ENCODE data around the gene ZNF335.

The ZNF335 gene

DNA sequence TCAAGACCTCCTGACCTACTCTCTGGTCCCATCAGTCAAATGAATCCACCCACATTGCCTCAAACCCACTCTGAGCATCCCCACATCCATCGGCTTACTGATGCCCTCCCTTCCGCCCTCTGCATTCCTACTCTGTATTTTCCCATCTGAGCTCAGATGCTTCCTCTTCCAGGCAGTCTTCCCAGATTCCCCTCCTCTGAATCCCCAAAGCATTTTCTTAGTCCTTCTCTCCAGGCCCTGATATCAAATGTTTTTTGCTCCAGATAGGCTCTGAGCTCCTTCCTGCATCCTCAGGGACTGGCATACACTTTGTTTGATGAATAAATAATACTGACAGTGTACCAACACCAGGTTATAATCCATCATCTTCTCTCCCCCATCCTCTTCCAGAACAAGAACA lies 63.9 kb downstream of the ZNF335 start:
- TF ChIP-seq, protein P1, sequence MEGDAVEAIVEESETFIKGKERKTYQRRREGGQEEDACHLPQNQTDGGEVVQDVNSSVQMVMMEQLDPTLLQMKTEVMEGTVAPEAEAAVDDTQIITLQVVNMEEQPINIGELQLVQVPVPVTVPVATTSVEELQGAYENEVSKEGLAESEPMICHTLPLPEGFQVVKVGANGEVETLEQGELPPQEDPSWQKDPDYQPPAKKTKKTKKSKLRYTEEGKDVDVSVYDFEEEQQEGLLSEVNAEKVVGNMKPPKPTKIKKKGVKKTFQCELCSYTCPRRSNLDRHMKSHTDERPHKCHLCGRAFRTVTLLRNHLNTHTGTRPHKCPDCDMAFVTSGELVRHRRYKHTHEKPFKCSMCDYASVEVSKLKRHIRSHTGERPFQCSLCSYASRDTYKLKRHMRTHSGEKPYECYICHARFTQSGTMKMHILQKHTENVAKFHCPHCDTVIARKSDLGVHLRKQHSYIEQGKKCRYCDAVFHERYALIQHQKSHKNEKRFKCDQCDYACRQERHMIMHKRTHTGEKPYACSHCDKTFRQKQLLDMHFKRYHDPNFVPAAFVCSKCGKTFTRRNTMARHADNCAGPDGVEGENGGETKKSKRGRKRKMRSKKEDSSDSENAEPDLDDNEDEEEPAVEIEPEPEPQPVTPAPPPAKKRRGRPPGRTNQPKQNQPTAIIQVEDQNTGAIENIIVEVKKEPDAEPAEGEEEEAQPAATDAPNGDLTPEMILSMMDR (IDR thresholded peaks at IDR 0.05): no peak

DNA sequence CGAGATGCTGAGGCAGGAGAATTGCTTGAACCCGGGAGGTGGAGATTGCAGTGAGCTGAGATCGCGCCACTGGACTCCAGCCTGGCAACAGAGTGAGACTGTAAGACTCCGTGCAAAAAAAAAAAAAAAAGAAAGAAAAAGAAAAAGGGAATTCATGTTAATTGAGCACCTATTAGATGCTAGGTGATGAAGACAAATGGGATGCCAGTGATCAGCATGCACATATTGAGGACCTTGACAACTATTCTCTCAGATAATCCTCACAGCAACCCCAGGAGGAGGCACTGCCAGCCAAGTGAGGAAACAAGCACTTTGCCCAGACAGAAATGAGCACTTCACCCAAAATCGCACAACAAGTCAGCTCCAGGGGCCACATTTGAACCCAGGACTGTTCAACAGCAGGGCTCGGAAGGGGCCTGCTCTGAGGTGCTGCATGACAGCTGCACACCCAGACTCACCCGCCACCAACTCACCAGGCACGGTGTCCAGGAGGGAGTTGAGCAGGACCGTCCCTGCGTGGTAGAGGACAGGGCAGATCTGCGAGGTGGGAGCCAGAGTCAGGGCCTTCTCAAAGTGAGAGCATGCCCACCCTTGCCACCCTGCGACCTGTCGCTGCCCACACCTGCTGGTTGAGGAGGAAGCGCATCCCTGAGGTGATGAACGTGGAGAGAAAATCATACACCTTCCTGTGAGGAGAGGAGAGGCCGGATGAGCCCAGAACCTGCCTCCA lies 64.6 kb downstream of the ZNF335 start:
- TF ChIP-seq, protein P1 (IDR thresholded peaks at IDR 0.05): no peak

DNA sequence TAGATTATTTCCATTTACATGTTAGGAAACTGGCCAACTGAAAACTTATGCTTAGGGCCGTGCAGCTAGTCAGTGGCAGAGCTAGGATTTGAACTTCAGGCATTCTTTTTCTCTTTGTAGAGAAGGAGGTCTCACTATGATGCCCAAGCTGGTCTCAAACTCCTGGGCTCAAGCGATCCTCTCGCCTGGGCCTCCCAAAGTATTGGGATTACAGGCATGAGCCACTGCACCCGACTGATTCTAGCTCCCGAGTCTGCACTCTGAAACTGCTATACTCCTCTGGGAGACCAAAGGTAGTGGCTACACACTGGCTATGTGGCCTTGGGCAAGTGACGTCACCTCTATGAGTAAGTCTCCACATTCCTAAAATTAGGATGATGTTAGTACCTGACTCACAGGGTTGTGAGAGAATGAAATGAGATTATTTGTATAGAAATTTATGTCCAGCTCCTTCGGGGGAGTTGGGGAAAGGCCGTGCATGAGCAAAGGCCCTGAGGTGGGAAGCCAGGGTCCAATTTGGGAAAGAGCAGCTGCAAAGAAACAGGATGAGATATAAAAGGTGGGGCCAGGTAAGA lies 66.4 kb downstream of the ZNF335 start:
- TF ChIP-seq, protein P1 (IDR thresholded peaks at IDR 0.05): no peak

DNA sequence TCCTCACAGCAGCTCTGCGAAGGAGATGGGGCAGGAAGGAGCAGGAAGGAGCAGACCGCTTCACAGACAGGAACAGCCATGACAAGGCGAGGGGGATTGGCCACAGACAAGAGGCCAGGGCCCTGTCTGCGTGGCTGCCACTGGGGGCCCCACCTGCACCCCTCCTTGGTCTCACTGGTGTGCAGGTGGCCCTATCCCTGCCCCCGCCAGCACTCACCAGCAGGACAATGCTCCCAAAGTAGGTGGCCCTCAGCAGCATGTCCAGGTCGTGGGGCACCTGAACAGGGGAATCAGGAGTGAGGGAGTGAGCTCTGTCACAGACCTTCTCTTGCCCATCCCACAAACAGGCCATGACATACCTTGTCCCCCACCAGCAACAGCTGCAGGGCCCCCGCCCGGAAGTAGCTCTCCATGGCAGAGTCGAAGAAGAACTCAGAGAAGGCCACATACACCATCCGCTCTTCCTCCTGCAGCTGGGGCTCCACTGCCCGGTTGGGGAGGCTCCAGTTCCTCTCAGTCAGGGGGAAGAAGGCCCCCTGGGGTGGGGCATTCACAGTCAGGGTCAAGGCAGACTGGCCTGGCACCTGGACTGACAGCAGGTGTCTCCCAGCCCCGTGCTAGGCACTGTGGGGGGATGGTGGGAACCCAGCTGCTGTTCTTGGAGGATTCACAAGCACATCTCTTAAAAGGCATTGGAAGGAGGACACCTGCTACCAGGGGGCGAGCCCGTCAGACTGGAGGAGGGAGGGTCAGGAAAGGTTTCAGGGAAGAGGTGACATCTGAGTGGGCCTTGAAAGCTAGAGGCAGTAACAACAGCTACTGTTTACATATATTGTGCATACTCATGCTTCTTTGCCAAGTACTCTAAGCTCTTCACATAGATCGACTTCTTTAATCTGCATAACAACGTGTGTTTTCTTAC lies 67.2 kb downstream of the ZNF335 start:
- TF ChIP-seq, protein P1 (IDR thresholded peaks at IDR 0.05): no peak

DNA sequence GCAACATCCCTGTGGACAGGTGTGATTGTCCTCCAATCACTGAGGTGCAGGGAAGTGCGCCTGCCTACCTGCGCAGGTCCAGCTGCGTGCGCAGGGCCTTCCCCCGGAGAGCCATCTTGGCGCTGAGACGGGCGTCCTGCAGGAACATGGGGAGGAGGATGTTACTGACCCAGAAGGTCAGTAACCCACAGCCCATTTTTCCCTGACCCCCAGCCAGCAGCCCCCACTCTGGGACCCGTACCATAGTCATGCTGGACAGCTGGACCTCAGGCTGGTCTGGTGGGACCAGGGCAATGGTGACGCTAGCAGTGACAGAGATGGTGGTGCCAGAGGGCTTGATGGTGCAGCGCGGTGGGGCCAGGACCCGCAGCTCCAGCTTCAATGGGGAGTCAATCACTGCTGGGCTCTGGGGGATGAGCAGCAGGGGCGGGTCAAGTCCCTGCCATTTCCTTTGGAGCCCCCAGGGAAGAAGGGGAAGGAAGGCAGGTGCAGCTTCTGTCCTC lies 69.8 kb downstream of the ZNF335 start:
- TF ChIP-seq, protein P1 (IDR thresholded peaks at IDR 0.05): no peak

DNA sequence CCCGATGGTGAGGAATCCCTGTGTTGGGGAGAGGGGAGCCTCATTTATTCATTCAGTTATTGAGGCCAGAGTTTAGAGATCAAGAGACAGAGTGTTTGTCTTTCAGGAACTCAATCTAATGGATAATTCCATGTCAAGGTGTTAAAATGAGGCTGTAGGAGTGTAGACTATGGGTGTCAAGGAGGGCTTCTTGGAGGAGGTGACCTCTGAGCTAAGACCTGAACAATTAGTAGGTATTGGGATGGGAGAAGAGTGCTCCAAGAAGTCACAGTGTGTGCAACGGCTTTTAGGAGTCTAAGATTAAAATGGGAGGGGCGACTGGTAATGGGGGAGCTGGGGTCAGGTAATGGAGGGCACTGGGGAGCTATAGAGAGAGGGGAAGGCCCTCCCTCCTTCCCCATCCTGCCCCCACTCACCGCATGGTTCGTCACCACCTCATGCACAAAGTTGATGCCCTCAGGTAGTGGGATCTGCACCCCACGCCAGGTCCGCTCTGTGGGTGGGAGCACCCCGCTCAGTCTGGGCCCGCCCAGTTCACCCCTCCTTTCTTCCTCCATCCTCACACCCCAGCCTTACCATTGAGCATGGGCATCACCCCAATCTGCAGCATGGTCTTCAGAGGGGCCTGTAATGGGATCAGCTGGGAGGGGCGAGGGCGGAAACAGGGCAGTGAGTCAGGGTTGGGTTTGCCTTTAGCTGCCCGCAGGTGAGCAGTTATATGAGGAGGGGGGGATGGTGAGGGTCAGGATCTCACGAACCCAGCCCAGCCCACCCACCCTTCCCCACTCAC lies 72.8 kb downstream of the ZNF335 start:
- TF ChIP-seq, protein P1 (IDR thresholded peaks at IDR 0.05): no peak
